Endometrial microvascular endothelial cells (primary cell): ENCODE results near the gene TCEA2. TPM values are rescaled to one million over a fixed set of nuclear protein-coding genes. Genes with fewer than 3 reads are reported as not detected.

Experiments used
- in situ Hi-C: cut with HindIII; loops from 2 replicates; pipeline ENCODE4 v1.10.0; 2017; ENCODE audit warnings: low sequenced_read_pairs, low pct_unique_long_range_greater_than_20kb; ENCODE audit errors: inconsistent ontology term
- total RNA-seq: library from RNA; depleted of rRNA; stranded (reverse); fragments of >200 nt; gene quantifications from one replicate; pipeline ENCODE4 v1.2.3, GENCODE V29; 2015; ENCODE audit errors: inconsistent ontology term

The TCEA2 gene
- total RNA-seq, 1 donor from 2014 or later = 7.2 TPM

GRCh38 chr20:64047046-64047389 lies 16.0 kb upstream of the TCEA2 start:
- in situ Hi-C loops = no loop called here

- in situ Hi-C loops = no loop called here
Measured at GRCh38 chr20:64047968-64048401, 15.0 kb upstream of the TCEA2 start.

- in situ Hi-C loops = no loop called here
Measured at GRCh38 chr20:64048402-64049044, 14.5 kb upstream of the TCEA2 start.

- in situ Hi-C loops = no loop called here
Measured at GRCh38 chr20:64049060-64049877, 13.7 kb upstream of the TCEA2 start, which contains the start of gene SOX18. Gene SOX18 (minus strand): TSS chr20:64049639. CDS start chr20:64049516, 123 bp downstream.

- in situ Hi-C loops = no loop called here
Measured at GRCh38 chr20:64049878-64050260, 13.1 kb upstream of the TCEA2 start.

GRCh38 chr20:64050261-64051032 lies 12.6 kb upstream of the TCEA2 start:
- in situ Hi-C loops = no loop called here

- in situ Hi-C loops = no loop called here
Measured at GRCh38 chr20:64051033-64051452, 12.0 kb upstream of the TCEA2 start.

- in situ Hi-C loops = no loop called here
Measured at GRCh38 chr20:64051561-64052325, 11.3 kb upstream of the TCEA2 start.

GRCh38 chr20:64052326-64052722 lies 10.7 kb upstream of the TCEA2 start:
- in situ Hi-C loops = no loop called here

GRCh38 chr20:64052987-64053840 lies 9.8 kb upstream of the TCEA2 start:
- in situ Hi-C loops = no loop called here

GRCh38 chr20:64053841-64054661 lies 8.9 kb upstream of the TCEA2 start:
- in situ Hi-C loops = no loop called here

GRCh38 chr20:64055396-64055892 lies 7.6 kb upstream of the TCEA2 start:
- in situ Hi-C loops = no loop called here

GRCh38 chr20:64055893-64056638 lies 6.9 kb upstream of the TCEA2 start:
- in situ Hi-C loops = no loop called here

GRCh38 chr20:64056639-64056888 lies 6.4 kb upstream of the TCEA2 start:
- in situ Hi-C loops = no loop called here

- in situ Hi-C loops = no loop called here
Measured at GRCh38 chr20:64056889-64057627, 5.9 kb upstream of the TCEA2 start.
